GM18520 (cell line): ENCODE measurements around the gene AKT3.

ENCODE experiments used
- ATAC-seq: cut with Tn5 transposase; IDR thresholded peaks from one replicate; pipeline ENCODE4 v1.9.1; 2021; ENCODE audit not compliant: unreplicated experiment

The AKT3 gene

DNA sequence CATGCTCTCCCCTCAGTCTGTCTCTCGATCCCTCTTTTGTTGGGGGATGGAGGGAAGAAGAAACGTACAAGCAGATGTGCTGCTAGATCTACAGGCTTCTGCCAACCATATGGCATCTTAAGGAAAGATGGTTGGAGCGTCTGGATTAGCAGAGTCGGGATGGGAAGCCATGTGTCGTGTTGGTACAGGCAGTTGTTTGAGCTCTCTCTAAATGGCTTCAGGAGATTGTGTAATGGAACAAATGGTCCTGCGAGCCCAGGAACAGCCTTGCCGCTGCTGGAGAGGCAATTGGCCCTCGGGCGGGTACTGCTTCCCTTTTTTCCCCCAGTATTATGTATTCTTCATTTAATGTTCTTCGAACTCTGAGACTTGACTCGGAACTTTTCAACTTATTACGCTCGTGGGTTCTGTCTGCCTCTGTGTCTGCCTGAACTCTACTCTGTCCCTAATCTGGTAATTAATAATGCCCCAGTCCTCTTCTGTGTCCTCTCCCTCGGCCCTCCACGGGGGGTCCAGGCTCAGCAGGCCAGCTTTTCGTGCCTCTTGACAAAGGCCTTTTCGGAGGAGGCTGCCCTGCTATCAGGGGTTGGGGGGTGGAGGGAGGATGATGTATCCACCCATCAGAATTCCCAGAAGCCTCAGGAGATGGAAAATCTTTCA lies 378.9 kb downstream of the AKT3 start:
- ATAC-seq: no peak

DNA sequence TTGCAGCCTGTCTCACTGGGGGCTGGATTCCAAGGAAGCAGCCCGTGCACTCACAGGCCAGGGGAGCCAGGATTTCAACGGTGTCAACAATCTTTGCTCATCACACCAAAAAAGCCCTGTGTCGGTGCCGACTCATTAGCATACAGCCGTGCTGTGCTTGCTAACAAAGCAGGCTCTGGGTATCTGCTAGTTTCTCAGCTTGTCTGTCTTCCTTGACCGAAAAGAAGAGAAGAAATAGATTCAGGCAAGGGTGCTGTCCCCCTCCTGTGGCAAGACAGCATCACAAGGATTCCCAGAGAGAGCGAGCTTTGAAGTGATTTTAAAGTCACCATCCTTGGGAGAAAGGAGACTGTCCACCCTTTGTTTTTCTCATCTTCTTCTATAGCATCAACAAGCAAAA lies 379.5 kb downstream of the AKT3 start:
- no peak for ATAC-seq

DNA sequence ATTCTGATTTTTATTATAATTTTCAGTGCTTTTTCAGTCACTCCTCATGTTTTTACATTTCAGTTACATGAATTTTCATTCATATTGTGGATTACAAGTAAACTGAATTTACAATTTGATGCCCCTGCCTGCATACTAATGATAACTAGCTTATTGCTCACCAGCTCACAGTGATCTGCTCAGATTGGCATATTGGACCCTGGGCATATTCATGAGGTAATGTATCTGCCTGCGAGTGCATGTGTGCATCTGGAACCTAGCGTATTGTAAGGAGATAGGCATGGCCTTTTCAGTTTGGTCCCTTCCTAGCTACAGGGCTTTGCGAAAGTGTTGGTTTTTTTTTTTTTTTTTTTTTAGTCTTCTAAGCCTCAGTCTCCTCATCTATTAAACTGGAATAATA lies 380.5 kb downstream of the AKT3 start:
- ATAC-seq: no peak

DNA sequence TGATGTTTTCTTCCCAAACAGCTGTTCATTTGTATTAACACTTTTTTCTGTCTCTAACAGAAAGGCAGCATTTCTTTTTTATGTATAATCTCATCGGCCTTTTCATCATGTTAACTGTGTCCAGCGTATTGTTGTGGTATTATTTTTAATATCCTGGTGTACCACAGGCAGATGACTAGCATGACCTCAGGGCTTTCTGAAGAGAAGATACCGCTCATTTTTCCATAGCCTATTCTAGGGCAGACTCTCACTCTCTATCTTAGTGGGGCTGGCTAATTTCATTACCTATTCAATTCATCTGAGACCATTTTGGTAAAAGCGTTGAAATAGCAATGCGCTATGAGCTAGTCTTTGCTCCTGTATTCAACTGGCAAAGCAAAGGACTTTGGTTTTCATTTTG lies 384.3 kb downstream of the AKT3 start:
- no peak for ATAC-seq

DNA sequence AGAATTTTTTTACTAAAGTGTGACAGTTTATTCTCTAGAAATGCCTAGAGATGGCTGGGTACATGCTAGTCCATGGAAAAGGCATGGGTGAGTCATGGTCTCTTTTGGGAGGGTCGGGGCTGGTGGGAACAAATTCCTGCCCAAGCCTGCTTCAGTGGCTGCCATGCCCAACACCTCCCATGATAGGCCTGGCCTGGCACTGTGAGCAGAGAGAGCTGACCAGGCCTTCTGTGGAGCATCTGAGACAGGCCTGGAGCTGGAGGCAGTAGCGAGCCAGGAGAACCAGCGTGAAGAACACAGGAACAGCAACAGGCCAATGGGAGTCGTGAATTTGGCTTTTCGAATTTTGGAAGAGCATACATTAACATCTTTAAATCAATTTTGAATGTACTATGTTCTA lies 385.0 kb downstream of the AKT3 start:
- no peak for ATAC-seq

DNA sequence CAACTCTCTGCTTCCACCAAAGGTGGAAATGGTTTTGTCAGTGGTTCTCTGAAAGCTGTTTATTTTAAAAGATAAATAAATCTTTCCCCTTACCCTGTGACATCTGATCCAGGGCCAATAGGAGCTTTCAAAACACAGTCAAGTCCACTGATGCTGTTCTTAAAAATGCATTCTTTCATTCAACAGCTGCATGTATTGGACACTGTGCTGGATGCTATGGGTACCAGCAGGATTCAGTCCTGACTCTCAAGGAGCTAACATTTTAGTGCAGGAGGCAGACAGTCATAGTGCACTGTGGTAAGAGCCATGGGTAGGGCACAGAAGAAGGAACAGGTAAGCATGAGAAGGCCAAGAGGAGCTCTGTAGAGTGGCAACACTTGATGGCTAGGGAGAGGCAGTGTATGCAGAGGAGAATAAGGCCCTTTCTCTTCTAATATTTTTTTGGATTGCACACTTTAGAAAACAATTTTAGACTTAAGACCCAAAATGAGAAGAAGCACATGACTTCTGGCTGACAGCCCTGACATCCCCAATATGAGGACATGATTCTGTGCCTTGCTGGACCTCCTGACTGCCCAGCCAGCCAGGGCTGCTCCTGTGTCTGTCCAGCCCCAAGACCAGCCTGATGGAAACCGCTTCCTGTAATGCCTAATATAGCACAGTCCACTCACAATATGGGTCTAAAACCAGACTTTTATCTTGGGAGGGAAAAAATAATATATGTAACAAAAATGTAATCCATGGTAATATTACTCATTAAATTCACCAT lies 386.9 kb downstream of the AKT3 start:
- ATAC-seq: no peak

DNA sequence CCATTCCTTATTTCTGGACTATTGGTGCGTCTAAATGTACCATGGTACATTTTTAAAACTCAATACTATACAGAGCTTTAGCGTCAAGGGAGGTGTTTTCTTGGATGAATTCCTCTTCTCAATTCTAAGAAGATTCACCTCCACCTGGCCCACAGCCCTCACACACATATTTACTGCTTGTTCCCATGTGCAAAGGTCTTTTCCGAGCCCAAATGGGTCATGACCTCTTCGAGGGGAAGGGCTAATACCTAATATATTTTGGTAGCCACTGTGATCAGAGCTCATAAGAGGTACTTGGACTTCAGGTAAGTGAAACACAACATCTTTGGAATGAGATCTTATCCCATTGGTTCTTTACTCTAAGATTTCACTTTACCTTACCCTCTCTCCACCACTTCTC lies 388.3 kb downstream of the AKT3 start:
- no peak for ATAC-seq

DNA sequence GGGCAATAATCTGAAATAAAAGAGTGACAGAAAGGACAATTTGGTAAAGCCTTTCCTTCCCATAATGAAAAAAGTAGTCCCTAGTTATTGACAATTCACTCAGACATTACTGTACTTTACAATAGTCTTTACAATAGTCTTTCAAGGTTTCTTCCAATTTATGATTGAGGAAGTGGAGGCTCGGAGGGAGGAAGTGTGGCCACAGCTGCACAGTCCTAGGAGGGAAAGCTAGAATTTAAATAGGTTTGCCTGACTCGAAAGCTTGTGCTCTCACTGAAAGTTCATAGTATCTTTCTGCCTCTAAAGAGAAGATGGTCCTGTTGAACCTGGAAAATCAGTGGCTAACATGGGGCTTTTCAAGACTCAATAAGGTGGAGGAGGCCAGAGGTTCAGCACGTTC lies 391.0 kb downstream of the AKT3 start:
- no peak for ATAC-seq

DNA sequence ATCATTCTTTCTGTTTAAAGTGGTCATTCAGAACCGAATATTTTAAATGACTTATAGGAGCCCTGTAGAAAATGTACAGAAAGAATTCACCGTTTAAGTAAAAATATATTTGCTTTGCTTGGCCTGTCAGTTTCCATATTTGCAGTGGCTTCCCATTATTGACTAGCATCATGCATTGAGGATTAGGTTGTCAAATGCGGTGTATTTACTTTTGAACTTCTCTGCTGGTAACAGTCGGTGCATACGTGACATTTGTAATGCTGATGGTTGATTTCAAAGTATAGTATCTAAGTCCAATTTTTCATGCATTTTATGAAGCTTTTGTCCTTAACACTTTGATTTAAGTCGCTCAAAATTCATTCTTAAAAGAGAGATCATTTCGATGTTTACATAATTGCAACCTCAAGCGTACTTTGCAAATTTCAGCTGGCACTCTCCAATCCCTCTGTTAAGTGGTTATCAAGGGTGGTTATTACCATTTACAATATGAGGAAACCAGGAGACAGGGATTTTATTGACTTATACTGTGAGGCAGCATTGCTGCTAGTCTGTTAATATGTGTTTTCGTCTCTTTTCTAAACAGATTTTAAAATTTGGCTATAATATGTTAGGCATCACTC lies 392.6 kb downstream of the AKT3 start:
- no peak for ATAC-seq

DNA sequence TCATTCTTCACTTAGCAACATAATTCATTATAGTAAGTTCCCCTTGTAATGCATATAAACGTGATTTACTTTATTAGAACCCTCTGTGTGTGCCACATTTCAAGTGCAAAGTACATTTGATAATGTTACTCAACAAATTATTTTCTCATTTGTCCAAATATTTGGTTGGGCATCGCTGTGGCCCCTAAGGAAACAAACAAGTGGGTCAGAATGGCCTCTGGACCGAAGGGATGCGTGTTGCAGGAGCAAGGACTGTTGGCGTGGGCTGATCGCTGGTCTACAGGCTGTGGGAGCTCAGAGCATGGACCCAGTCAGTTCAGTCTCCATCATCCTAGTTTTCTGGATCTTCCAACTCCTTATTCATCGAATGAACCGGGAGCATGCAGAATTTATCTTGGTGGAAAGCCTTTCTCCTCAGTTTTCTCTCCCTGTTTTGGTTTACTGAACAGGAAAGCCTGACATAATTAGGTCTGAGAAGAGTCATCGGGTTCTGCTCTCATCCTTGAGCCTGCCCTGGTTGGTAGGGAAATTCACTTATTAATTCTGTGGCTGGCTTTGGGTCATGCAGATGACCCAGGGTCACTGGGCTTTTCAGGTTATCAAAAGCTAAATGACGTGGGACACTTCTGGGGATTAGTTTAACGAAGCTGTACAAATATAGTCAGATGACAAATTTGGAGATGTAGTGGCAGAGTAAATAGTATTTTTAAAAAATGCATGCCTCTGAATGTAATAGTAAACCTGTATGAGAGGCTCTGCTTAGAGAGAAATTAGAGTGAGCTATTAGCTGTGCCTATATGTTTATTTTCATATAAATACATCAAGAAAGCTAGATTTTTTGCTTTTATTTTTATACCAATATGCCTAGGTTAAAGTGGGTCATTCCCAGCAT lies 394.0 kb downstream of the AKT3 start:
- ATAC-seq: no peak

DNA sequence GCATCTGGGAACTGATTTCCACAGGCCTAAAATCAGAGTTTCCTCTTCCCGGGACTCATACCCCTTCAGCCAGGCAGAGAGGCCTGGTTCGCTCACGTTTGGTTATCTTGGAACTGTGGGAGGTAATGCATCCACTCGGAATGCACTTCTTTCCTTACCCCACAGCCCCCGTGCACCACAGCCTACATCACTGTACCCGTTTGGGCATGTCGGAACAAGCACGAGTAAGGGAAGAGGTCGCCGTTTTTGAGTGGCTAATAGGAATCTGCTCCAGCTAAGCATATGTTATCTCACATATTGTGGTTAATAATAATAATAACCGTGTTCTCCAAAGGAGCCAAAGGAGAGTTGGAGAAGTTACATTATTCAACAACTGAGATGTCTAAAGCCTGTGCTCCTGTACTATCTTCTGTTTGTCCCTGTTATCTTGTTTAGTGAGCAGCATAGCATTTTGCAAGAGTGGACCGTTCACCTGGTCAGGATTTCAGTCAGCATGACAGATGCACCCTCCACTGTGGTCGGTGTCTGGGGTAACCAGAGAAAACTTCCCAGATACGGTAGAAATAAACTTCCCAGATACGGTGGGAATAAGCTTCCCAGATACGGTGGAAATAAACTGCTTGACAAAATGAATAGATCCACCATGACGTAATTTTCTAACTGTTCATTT lies 395.6 kb downstream of the AKT3 start:
- no peak for ATAC-seq

DNA sequence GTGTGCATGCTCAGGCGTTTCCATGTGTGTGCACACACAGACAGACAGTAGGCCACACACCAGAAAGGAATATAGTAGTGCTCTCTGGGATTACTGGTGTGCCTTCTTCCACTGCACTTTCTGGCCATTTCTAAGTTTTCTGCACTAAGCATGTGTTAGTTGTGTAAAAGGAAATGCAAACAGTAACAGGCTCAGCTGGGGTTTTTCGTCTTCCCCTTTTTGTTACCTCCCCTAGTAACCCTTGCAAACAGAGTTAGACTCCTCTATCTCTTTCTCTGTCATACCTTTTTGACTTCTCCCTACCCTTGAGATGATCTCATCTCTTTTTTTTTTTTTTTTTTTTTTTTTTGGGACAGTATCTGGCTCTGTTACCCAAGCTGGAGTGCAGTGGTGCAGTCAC lies 398.0 kb downstream of the AKT3 start:
- no peak for ATAC-seq

DNA sequence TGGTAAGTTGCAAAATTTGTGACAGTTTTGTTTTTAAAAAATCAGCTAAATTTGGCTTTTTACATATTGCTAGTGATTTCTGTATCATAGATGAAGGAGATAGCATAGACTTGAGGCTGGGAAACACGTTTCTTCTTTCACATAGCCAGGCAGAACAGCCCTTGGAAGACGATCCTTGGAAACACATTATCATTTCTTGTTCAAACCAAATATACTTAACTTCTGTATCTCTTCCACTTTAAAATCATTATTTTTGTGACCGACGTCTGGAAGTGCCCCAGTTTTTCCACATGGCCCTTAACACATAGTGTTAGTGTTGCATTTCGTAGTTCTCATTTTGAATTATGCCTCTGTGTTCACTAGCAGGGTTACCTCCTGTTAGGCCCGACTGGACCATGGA lies 400.7 kb downstream of the AKT3 start:
- ATAC-seq: no peak

DNA sequence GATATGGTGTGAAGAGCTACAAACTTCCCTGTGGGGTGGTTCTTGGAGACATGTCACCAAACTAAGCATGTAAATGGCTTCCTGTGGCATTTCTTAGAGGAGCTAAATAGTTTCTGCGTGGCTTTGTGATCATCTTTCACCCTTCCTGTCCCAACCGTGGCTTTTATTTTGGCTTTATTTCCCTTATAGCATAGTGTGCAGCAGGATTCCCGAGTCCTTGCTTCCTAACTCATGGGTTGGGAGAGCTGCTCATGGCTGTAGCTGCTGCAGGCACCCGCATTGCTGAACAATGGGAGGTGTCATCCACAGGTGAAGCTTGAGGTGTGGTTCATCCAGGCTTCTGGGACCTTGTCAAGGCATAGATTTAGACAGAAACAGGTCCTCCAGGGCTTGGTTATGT lies 402.2 kb downstream of the AKT3 start:
- ATAC-seq: no peak

DNA sequence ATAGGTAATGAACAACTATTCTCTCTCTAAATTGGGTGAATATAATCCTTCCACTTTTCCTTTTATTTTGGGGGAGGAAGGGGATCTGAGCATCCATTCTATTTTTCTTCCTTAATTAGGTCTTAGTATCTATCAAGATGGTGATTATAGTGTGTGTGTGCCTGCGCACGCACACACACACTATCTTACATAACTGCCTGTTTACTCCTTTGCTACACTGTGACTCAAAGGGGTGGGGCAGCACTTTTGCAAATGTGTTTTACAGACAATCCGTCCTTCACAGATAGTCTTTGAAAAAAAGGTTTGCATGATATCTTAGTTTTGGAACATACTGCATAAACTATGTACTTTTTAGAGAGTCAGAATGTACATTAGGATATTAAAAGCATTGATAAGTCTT lies 402.7 kb downstream of the AKT3 start:
- ATAC-seq: no peak

DNA sequence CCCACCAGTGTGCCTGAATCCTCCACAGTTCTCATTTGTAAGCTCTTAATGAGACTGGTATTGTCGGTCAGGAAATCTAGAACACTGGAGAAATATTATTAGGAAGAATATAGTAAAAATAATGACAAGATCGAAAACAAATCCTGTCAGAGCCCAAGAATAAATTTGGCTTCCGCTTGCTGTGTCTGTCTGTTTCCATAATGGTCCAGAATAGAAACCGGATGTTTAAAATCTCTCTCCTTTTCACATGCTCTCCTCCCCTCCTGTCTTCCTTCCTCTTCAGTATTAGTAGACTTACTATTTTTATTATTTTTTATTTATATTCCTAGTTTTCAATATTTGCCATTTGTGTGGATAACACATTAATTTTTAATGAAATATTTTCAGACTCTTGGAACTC lies 406.5 kb downstream of the AKT3 start:
- ATAC-seq: no peak

DNA sequence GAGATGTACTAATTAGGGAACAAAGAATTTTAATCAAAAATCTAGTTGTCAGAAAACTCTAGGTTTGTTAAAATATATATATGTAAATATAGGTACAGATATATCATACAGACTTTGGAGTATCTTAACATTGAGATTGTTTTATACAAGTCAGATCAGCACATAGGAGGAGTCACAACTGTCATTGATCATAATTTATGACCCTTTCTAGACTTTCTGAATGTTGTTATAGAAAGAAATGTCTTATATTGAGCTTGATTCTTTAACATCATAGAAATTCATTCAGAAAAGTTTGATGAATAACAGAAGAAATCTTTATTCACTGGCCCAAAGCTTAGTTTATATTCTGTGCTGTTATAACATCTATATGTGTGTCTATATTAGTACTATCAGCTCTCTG lies 408.4 kb downstream of the AKT3 start:
- no peak for ATAC-seq

DNA sequence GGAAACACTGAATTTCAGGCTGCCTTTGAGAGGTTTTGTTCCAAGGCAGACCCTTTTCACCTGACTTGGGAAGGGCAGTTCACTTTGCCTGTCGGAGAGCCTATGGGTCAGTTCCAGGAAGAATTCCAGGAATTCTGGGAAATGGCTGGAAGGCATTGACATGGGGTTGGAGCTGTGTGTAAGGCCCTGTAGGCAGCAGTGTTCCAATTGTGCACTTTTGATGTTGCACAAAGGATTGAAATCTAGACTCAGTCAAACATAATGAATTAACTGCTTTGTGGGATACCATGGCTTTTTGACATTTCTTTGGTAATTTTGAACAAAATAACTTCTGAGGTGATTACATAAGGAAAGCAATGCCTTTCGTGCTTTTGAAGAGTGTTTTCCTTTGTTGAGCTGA lies 409.6 kb downstream of the AKT3 start:
- no peak for ATAC-seq

DNA sequence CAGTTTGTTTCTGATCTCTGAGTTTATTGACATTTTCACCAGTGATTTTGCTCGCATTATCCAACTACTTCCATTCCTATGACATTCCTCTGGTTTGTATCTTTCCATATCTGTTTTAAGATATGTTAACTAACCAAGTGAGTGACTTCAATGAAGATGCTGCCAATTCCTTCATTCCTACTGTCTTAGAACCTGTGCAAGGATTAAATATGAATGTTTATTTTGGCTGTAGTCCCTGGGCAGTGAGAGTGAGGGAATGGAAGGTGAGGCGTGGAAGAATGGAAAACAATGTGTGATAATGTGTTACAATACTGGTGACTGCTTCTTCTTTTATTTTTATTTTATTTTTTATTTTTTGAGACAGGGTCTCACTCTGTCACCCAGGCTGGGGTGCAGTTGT lies 411.2 kb downstream of the AKT3 start:
- no peak for ATAC-seq
